Measurements from ENCODE around the gene RBM6.

GRCh38 chr3:49996016-49996415, 56.1 kb downstream of the RBM6 start:
- TF ChIP-seq, protein P1, sequence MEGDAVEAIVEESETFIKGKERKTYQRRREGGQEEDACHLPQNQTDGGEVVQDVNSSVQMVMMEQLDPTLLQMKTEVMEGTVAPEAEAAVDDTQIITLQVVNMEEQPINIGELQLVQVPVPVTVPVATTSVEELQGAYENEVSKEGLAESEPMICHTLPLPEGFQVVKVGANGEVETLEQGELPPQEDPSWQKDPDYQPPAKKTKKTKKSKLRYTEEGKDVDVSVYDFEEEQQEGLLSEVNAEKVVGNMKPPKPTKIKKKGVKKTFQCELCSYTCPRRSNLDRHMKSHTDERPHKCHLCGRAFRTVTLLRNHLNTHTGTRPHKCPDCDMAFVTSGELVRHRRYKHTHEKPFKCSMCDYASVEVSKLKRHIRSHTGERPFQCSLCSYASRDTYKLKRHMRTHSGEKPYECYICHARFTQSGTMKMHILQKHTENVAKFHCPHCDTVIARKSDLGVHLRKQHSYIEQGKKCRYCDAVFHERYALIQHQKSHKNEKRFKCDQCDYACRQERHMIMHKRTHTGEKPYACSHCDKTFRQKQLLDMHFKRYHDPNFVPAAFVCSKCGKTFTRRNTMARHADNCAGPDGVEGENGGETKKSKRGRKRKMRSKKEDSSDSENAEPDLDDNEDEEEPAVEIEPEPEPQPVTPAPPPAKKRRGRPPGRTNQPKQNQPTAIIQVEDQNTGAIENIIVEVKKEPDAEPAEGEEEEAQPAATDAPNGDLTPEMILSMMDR (IDR thresholded peaks at IDR 0.05), result no peak
- TF ChIP-seq EP300 (IDR thresholded peaks at IDR 0.05) (no peak), POLR2A (IDR thresholded peaks at IDR 0.05) (no peak), POLR2AphosphoS5 (IDR thresholded peaks at IDR 0.05) (no peak)

Measured in upper lobe of left lung (tissue), 4 donors.